Upper lobe of left lung (tissue), 6 donors: ENCODE data around the gene OR6A2. TPM values are rescaled to one million over a fixed set of nuclear protein-coding genes. Genes with fewer than 3 reads are reported as not detected.
A peak's percentile ranks its signal among the peaks of the same experiment; 100 is the strongest.

ENCODE experiments used
- ATAC-seq, 2 donors: fragments of 200-7000 bp; cut with Tn5 transposase; one replicate each; pipeline ENCODE4 v1.9.1; 2022; ENCODE audit warnings: mild to moderate bottlenecking in 2 of 2, moderate library complexity in 2 of 2; ENCODE audit not compliant: low FRiP score in 2 of 2
- DNase-seq, 2 donors: peaks; one replicate each; pipeline ENCODE4 v3.0.0-alpha.2; 2019 to 2020
- H3K27ac ChIP-seq, 4 donors: fragments of 200-600 bp; sonication (generic); one replicate each; pipeline ENCODE4 v1.5.1; 2016 to 2019
- H3K27me3 ChIP-seq, 4 donors: fragments of 200-600 bp; sonication (generic); one replicate each; pipeline ENCODE4 v1.5.1; 2017 to 2019
- H3K36me3 ChIP-seq, 4 donors: fragments of 200-600 bp; sonication (generic); one replicate each; pipeline ENCODE4 v1.5.1; 2016 to 2019
- H3K4me1 ChIP-seq, 4 donors: fragments of 200-600 bp; sonication (generic); one replicate each; pipeline ENCODE4 v1.5.1; 2018 to 2019
- H3K4me3 ChIP-seq, 4 donors: fragments of 200-600 bp; sonication (generic); one replicate each; pipeline ENCODE4 v1.5.1; 2017 to 2019; ENCODE audit warnings: mild to moderate bottlenecking in 2 of 4, moderate library complexity in 1 of 4
- H3K9me3 ChIP-seq, 4 donors: fragments of 200-600 bp; sonication (generic); one replicate each; pipeline ENCODE4 v1.5.1; 2018 to 2019
- EP300 ChIP-seq, 4 donors: sonication (generic); formaldehyde crosslinking; IDR thresholded peaks; one replicate each; pipeline ENCODE4 v1.5.1; 2017; ENCODE audit warnings: antibody characterized with exemption in 4 of 4, control low read depth in 2 of 4
- POLR2A ChIP-seq, 4 donors: fragments of 450-650 bp; IDR thresholded peaks; one replicate each; pipeline ENCODE4 v1.5.1; 2016 to 2017; ENCODE audit warnings: antibody characterized with exemption in 4 of 4, mild to moderate bottlenecking in 2 of 4
- POLR2AphosphoS5 ChIP-seq, 2 donors: sonication (generic); formaldehyde crosslinking; IDR thresholded peaks; one replicate each; pipeline ENCODE4 v1.5.1; 2017; ENCODE audit warnings: antibody characterized with exemption in 2 of 2
- WGBS, 2 donors: methylation state at CpG; one replicate each; pipeline ENCODE4 v1.1.5; 2017 to 2018; 5-methylcytosine and 5-hydroxymethylcytosine counted together
- total RNA-seq, 6 donors: library from RNA; depleted of rRNA in 4 of 6; stranded (reverse); fragments of >200 nt in 4 of 6; gene quantifications; one replicate each; pipeline versions ENCODE4 v1.1.0 to v1.2.1, GENCODE V29; 2016 to 2021
- TF ChIP-seq, protein P1 (sequence below), 6 experiments: fragments of 450-650 bp in 4 of 6; fragments of 200-600 bp in 2 of 6; sonication (generic) in 2 of 6; IDR thresholded peaks; one replicate each; pipeline ENCODE4 v1.5.1; 2016 to 2019; ENCODE audit warnings: antibody characterized with exemption in 6 of 6
- donor health status: DM: no; HTN: no; CAD: no; lungs with moderate emphysema.
- donor health status: DM: no; HTN: yes; CAD: no; lungs with severe emphysema.

The OR6A2 gene
- total RNA-seq, 6 donors from 2014 or later = 0.06 to 1.0 (median 0.15) TPM; not detected in 1

DNA sequence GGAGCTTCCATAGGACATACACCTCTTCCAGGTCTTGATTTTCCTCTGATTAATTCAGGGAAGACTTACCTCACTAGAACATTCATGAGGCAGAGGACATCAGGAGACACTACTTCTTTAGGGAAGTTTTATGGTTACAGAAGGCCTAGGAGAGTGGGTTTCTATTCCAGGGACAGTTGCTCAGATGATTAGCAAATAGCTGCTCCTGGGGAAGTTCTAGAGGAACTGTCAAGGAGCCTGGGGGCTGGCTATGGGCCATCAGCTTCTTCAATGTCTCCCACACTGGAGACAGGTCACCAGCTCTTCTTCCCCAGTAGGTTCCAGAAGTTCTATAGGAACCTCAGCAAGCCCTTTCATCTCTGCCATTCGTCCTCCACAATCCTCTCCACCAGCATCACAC is 34.5 kb upstream of the OR6A2 start:
- Histone ChIP-seq H3K27me3 (no peaks in the 10 kb centered on the region), H3K27ac (no peak overlapping the region), H3K36me3 (no peaks in the 10 kb centered on the region), H3K9me3 (no peaks in the 10 kb centered on the region), H3K4me3 (no peak overlapping the region), H3K4me1 (no peaks in the 10 kb centered on the region)
- ATAC-seq (no peak), DNase-seq (no peak)
- 71 to 73% methylated on average over 1 of the region's 1 CpG for WGBS, 2 donors
- TF ChIP-seq EP300 (IDR thresholded peaks at IDR 0.05) (no peak), POLR2AphosphoS5 (IDR thresholded peaks at IDR 0.05) (no peak), POLR2A (IDR thresholded peaks at IDR 0.05) (no peak)
- TF ChIP-seq, protein P1, sequence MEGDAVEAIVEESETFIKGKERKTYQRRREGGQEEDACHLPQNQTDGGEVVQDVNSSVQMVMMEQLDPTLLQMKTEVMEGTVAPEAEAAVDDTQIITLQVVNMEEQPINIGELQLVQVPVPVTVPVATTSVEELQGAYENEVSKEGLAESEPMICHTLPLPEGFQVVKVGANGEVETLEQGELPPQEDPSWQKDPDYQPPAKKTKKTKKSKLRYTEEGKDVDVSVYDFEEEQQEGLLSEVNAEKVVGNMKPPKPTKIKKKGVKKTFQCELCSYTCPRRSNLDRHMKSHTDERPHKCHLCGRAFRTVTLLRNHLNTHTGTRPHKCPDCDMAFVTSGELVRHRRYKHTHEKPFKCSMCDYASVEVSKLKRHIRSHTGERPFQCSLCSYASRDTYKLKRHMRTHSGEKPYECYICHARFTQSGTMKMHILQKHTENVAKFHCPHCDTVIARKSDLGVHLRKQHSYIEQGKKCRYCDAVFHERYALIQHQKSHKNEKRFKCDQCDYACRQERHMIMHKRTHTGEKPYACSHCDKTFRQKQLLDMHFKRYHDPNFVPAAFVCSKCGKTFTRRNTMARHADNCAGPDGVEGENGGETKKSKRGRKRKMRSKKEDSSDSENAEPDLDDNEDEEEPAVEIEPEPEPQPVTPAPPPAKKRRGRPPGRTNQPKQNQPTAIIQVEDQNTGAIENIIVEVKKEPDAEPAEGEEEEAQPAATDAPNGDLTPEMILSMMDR (IDR thresholded peaks at IDR 0.05) = no peak

DNA sequence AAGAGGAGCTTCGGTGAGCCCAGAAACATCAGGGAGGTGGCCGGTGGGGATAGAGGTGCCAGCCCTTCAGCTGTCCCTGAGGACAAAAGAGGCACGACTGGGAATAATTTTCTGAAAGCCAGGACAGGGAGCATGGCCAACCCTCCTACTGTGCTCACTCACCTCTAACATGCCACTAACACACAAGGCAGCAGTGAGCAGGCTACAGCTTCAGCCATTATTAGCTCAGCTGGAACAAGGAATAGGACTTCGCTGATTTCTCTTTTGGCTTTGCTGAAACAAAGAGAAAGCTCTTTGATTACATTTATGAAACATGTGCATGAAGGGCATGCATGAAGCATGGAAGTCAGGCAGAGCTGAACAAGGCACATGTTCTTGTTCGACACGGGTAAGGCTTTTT is 33.9 kb upstream of the OR6A2 start:
- ATAC-seq = no peak
- H3K36me3 ChIP-seq = no peaks in the 10 kb centered on the region
- H3K9me3 ChIP-seq = no peaks in the 10 kb centered on the region
- H3K4me1 ChIP-seq = no peaks in the 10 kb centered on the region
- no peak overlapping the region for H3K27ac ChIP-seq
- WGBS, 2 donors = 82 to 87% methylated on average over 6 of the region's 6 CpGs
- no peak overlapping the region for H3K4me3 ChIP-seq
- no peaks in the 10 kb centered on the region for H3K27me3 ChIP-seq
- DNase-seq = no peak
- no peak for TF ChIP-seq POLR2AphosphoS5 (IDR thresholded peaks at IDR 0.05)
- TF ChIP-seq, protein P1 (IDR thresholded peaks at IDR 0.05) = no peak
- TF ChIP-seq POLR2A (IDR thresholded peaks at IDR 0.05) = no peak
- no peak for TF ChIP-seq EP300 (IDR thresholded peaks at IDR 0.05)

DNA sequence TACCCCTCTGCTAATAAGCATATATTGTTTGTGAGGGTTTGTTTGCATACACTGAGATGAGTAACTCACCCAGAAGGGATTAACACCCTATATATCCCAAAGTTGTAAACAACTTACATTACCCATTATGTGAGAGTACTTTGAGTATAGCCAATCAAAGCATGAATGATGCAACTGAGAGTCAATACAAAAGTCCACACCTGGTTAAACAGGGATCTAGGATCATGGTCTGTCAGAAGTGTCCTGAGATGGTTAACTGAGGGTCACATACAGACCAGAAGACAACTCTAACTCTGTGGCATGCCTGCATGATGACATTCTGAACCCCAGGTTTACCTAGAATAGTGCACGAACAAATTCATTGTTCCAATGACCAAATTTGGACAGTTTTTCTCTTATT is 28.6 kb upstream of the OR6A2 start:
- Histone ChIP-seq H3K9me3 (no peaks in the 10 kb centered on the region), H3K27me3 (no peaks in the 10 kb centered on the region), H3K27ac (no peak overlapping the region), H3K4me3 (no peak overlapping the region), H3K4me1 (no peaks in the 10 kb centered on the region), H3K36me3 (no peaks in the 10 kb centered on the region)
- no peak for ATAC-seq
- TF ChIP-seq POLR2AphosphoS5 (IDR thresholded peaks at IDR 0.05) = no peak
- 82 to 87% methylated on average over 1 of the region's 1 CpG for WGBS, 2 donors
- no peak for DNase-seq

DNA sequence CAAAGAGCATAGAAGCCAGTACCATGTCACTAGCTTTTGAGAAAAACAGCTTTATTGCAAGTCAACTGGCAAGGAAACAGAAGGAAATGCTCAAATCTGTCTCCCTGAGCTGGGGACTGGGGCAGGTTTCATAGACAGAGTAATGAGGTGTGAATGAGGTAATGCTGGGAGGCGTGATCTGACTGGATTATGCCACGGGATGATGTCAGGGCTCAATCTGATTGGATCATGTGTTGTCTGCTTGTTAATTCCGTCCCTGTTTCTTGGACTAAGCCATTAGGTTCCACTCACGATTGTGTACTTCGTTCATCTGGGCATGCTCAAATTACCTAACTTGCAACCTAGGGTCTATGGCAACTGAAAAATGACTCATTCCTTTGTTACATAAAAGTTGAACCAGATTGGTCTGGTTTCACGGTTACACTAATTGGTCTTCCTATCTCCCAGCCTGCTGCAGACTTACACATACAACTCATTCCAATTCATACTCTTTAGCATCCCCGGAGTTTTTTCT is 25.8 kb upstream of the OR6A2 start:
- DNase-seq (no peak), ATAC-seq (peak; percentile 15 to 40)
- Histone ChIP-seq H3K4me3 (no peak overlapping the region), H3K27me3 (no peaks in the 10 kb centered on the region), H3K4me1 (no peaks in the 10 kb centered on the region), H3K36me3 (no peaks in the 10 kb centered on the region), H3K27ac (no peak overlapping the region), H3K9me3 (peaks cover 0 to under 1% (median 0%) of the 10 kb centered on the region in 4 donors)
- TF ChIP-seq EP300 (IDR thresholded peaks at IDR 0.05) = no peak
- TF ChIP-seq POLR2A (IDR thresholded peaks at IDR 0.05) = no peak
- TF ChIP-seq, protein P1 (IDR thresholded peaks at IDR 0.05) = no peak
- TF ChIP-seq POLR2AphosphoS5 (IDR thresholded peaks at IDR 0.05) = no peak
- WGBS, 2 donors = 72 to 86% methylated on average over 7 of the region's 7 CpGs

DNA sequence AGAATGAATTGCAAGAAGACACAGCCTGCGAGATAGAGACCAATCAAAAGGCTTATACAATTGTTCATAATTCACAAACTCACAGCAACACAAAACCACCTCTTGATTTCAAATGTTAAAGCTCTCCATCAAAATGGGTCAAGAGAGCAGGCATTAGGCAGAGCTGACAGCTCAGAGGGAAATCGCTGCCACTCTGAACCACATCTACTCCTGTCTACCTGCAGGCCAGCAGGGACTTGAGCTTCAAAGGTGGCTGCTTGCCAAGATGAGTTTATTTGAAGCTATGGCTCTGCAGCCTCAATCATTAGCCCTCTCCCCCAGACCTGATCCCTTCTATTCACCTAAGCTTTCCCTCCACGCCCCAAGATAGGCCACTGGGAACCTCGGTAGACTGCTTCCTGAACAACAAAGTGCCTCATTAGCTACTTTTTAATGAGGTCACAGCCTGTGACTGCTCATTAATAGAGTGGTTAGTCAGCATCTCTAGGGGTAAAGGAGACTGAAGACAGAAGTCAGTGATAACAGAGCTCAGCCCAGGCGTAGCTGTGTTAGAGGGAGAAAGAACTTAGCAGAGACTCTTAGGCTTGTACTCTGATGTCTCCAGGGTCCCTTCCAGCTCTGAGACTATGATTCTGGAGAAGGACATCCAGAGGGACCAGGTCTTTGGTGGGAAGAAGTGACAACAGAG is 24.8 kb upstream of the OR6A2 start:
- no peaks in the 10 kb centered on the region for H3K27me3 ChIP-seq
- no peak overlapping the region for H3K27ac ChIP-seq
- no peaks in the 10 kb centered on the region for H3K4me1 ChIP-seq
- DNase-seq (no peak), ATAC-seq (no peak)
- TF ChIP-seq EP300 (IDR thresholded peaks at IDR 0.05) (no peak), POLR2AphosphoS5 (IDR thresholded peaks at IDR 0.05) (no peak), POLR2A (IDR thresholded peaks at IDR 0.05) (no peak)
- TF ChIP-seq, protein P1 (IDR thresholded peaks at IDR 0.05) = no peak
- H3K9me3 ChIP-seq = peaks cover 0 to 4% (median 2%) of the 10 kb centered on the region in 4 donors
- H3K4me3 ChIP-seq = no peak overlapping the region
- H3K36me3 ChIP-seq = no peaks in the 10 kb centered on the region
- WGBS, 2 donors = 69 to 74% methylated on average over 5 of the region's 5 CpGs
